Measurements from ENCODE around the gene CMIP. TPM values are rescaled to one million over a fixed set of nuclear protein-coding genes. Genes with fewer than 3 reads are reported as not detected.
A peak's percentile ranks its signal among the peaks of the same experiment; 100 is the strongest.

The CMIP gene
- total RNA-seq, 4 donors from 2014 or later: 63.9 to 89.9 (median 70.0) TPM

DNA sequence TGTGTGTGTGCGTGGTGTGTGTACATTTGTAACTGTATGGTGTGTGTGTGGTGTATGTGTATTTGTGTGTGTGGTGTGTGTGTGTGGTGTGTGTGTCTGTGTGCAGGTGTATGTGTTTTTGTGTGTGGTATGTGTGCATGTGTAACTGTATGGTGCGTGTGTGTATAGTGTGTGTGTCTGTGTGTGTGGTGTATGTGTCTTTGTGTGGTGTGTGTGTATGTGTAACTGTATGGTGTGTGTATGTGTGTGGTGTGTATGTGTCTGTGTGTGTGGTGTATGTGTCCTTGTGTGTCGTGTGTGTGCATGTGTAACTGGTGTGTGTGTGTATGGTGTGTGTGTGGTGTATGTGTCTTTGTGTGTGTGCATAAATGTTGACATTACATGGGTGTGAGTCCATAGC, 170.8 kb downstream of the CMIP start:
- 95% methylated on average over 3 of the region's 3 CpGs for WGBS

DNA sequence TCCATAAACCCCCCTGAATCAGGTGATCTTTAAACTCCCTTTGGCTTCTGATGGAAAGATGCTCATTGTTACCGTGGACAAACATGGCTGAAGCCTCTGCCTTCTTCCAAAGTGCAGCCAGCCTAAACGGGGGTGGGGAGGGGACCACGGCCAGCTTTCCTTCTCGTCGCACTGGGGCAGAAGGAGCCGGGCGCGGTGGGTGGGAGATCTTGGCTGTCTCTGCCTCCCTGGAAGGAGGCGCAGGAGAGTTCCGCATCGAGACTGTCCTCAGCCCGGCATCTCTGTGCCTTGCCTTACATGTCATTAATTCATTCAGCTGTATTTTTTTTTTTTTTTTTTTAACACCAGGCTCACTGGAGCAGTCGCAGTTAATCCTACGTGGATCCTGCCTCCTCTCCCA, 171.2 kb downstream of the CMIP start:
- Histone ChIP-seq H3K4me1 (peaks cover 55% of the 10 kb centered on the region), H3K27ac (no peak overlapping the region), H3K9me3 (no peaks in the 10 kb centered on the region), H3K27me3 (no peaks in the 10 kb centered on the region), H3K36me3 (peaks cover 26% of the 10 kb centered on the region), H3K4me3 (no peak overlapping the region)
- TF ChIP-seq EP300 (IDR thresholded peaks at IDR 0.05): no peak
- no peak for TF ChIP-seq POLR2AphosphoS5 (IDR thresholded peaks at IDR 0.05)
- TF ChIP-seq, protein P1, sequence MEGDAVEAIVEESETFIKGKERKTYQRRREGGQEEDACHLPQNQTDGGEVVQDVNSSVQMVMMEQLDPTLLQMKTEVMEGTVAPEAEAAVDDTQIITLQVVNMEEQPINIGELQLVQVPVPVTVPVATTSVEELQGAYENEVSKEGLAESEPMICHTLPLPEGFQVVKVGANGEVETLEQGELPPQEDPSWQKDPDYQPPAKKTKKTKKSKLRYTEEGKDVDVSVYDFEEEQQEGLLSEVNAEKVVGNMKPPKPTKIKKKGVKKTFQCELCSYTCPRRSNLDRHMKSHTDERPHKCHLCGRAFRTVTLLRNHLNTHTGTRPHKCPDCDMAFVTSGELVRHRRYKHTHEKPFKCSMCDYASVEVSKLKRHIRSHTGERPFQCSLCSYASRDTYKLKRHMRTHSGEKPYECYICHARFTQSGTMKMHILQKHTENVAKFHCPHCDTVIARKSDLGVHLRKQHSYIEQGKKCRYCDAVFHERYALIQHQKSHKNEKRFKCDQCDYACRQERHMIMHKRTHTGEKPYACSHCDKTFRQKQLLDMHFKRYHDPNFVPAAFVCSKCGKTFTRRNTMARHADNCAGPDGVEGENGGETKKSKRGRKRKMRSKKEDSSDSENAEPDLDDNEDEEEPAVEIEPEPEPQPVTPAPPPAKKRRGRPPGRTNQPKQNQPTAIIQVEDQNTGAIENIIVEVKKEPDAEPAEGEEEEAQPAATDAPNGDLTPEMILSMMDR (IDR thresholded peaks at IDR 0.05): no peak
- TF ChIP-seq POLR2A (IDR thresholded peaks at IDR 0.05): no peak
- 82% methylated on average over 12 of the region's 14 CpGs for WGBS
- DNase-seq (ENCODE audit: low spot score in 2 of 2): no peak

More for the DNA sequence above, 170.8 kb downstream of the CMIP start:
- peaks cover 26% of the 10 kb centered on the region for H3K36me3 ChIP-seq
- H3K27me3 ChIP-seq: no peaks in the 10 kb centered on the region
- TF ChIP-seq, protein P1 (IDR thresholded peaks at IDR 0.05): no peak
- TF ChIP-seq POLR2AphosphoS5 (IDR thresholded peaks at IDR 0.05): no peak
- TF ChIP-seq POLR2A (IDR thresholded peaks at IDR 0.05): no peak
- TF ChIP-seq EP300 (IDR thresholded peaks at IDR 0.05): no peak
- no peak for DNase-seq (ENCODE audit: low spot score in 2 of 2)
- H3K27ac ChIP-seq: no peak overlapping the region
- no peaks in the 10 kb centered on the region for H3K9me3 ChIP-seq
- H3K4me3 ChIP-seq: no peak overlapping the region
- peaks cover 56% of the 10 kb centered on the region for H3K4me1 ChIP-seq

DNA sequence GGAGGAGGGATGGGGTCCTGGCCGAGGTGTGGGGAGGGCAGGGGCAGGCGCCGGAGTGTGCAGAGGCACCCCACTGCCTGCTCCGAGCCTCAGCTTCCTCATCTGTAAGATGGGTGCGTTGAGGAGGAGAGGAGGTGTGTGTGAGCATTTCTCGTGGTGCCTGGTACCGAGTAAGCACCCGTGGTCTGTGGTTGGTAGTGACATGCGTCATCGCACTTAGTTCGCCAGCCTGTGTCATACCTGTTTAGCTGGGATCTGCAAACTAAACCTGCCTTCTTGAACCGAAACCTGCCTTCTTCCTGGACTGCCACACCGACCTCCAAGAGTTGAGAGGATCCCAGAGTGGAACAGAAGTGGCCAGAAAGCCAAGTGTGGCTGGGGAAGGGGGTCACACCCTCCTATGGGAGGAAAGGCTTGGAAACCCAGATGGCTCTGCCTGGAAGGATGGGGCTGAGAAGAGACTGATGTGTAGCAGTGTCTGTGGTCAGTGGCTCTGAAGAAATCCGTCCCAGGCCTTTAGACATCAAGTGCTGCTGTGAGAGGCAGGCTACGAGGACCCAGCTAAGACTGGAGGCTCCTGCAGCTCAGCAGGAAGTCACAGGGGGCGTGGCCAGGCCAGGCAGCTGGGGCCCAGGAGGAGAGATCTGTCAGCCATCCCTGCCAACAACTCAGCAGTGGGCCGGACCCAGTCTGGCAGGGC, 171.9 kb downstream of the CMIP start:
- no peak overlapping the region for H3K4me3 ChIP-seq
- H3K36me3 ChIP-seq: peaks cover 26% of the 10 kb centered on the region
- TF ChIP-seq POLR2AphosphoS5 (IDR thresholded peaks at IDR 0.05) (no peak), EP300 (IDR thresholded peaks at IDR 0.05) (no peak), POLR2A (IDR thresholded peaks at IDR 0.05) (no peak)
- TF ChIP-seq, protein P1 (IDR thresholded peaks at IDR 0.05): no peak
- DNase-seq (ENCODE audit: low spot score in 2 of 2): peak in 1 of 2 donors; percentile 75
- no peak overlapping the region for H3K27ac ChIP-seq
- 66% methylated on average over 17 of the region's 17 CpGs for WGBS
- H3K4me1 ChIP-seq: peaks cover 56% of the 10 kb centered on the region
- H3K9me3 ChIP-seq: no peaks in the 10 kb centered on the region
- H3K27me3 ChIP-seq: no peaks in the 10 kb centered on the region

DNA sequence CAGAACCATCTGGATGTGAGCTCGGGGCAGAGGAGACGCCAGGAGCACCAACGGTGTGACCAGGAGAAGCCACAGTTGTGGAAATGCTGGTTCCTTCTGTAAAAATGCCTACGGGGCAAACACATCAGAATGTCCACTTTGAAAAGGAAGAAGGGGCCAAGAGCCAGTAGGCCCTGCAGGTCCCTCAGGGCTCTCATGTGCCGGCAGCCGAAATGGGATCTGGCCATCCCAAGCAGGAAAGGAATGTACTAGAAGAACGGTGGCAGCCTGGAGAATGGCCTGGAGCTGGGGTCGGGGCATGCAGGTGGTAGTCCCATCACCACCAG, 172.4 kb downstream of the CMIP start:
- H3K4me3 ChIP-seq: no peak overlapping the region
- DNase-seq (ENCODE audit: low spot score in 2 of 2): no peak
- no peak overlapping the region for H3K27ac ChIP-seq
- peaks cover 56% of the 10 kb centered on the region for H3K4me1 ChIP-seq
- WGBS: 61% methylated on average over 8 of the region's 8 CpGs
- no peak for TF ChIP-seq POLR2A (IDR thresholded peaks at IDR 0.05)
- no peak for TF ChIP-seq POLR2AphosphoS5 (IDR thresholded peaks at IDR 0.05)
- TF ChIP-seq, protein P1 (IDR thresholded peaks at IDR 0.05): no peak
- no peak for TF ChIP-seq EP300 (IDR thresholded peaks at IDR 0.05)
- H3K27me3 ChIP-seq: no peaks in the 10 kb centered on the region
- H3K36me3 ChIP-seq: peaks cover 24% of the 10 kb centered on the region
- H3K9me3 ChIP-seq: no peaks in the 10 kb centered on the region

DNA sequence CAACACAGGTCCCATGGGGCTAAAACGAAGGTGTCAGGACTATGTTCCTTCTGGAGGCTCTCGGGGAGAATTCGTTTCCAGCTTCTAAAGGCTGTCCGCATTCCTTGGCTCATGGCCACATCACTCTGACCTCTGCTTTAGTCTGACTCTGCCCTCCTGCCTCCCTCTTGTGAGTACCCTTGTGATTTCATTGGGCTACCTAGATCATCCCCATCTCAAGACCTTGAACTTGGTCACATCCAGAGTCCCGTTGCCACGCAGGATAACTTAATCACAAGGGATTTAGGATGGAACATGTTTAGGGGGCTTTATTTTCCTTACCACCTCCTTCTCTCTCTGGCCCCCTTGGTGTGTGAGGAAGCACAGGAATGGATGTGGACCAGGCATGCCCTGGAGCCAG, 173.6 kb downstream of the CMIP start:
- H3K4me1 ChIP-seq: peaks cover 44% of the 10 kb centered on the region
- no peak for DNase-seq (ENCODE audit: low spot score in 2 of 2)
- no peaks in the 10 kb centered on the region for H3K9me3 ChIP-seq
- H3K27me3 ChIP-seq: no peaks in the 10 kb centered on the region
- 82% methylated on average over 6 of the region's 6 CpGs for WGBS
- peaks cover 23% of the 10 kb centered on the region for H3K36me3 ChIP-seq
- no peak overlapping the region for H3K4me3 ChIP-seq
- no peak overlapping the region for H3K27ac ChIP-seq
- TF ChIP-seq POLR2A (IDR thresholded peaks at IDR 0.05) (no peak), POLR2AphosphoS5 (IDR thresholded peaks at IDR 0.05) (no peak), EP300 (IDR thresholded peaks at IDR 0.05) (no peak)
- TF ChIP-seq, protein P1 (IDR thresholded peaks at IDR 0.05): no peak
